ENCODE data around the gene UGT1A10.

UGT1A10 gene

GRCh38 chr2:233689501-233689900, 53.3 kb downstream of the UGT1A10 start:
- no peak overlapping the region for H3K4me3 ChIP-seq (replicated peaks; ENCODE audit: low read depth, low read length)
- DNase-seq (ENCODE audit: extremely low read depth, insufficient read length) = no peak
- no peak for TF ChIP-seq CTCF (IDR thresholded peaks at IDR 0.05; ENCODE audit: insufficient read depth, low read length, poor library complexity, severe bottlenecking)
- no peaks in the 10 kb centered on the region for H3K36me3 ChIP-seq (ENCODE audit: control insufficient read depth, insufficient read depth, low read length)
- no peaks in the 10 kb centered on the region for H3K27me3 ChIP-seq (replicated peaks; ENCODE audit: control insufficient read depth, insufficient read depth, low read length)

- no peak overlapping the region for H3K4me3 ChIP-seq (replicated peaks; ENCODE audit: low read depth, low read length)
- TF ChIP-seq CTCF (IDR thresholded peaks at IDR 0.05; ENCODE audit: insufficient read depth, low read length, poor library complexity, severe bottlenecking) = no peak
These were observed 54.2 kb downstream of the UGT1A10 start for GRCh38 chr2:233690444-233690843.

GRCh38 chr2:233691443-233692433, 55.5 kb downstream of the UGT1A10 start:
- no peak overlapping the region for H3K4me3 ChIP-seq (replicated peaks; ENCODE audit: low read depth, low read length)
- DNase-seq (ENCODE audit: extremely low read depth, insufficient read length) = no peak
- no peaks in the 10 kb centered on the region for H3K36me3 ChIP-seq (ENCODE audit: control insufficient read depth, insufficient read depth, low read length)
- no peaks in the 10 kb centered on the region for H3K27me3 ChIP-seq (replicated peaks; ENCODE audit: control insufficient read depth, insufficient read depth, low read length)
- TF ChIP-seq CTCF (IDR thresholded peaks at IDR 0.05; ENCODE audit: insufficient read depth, low read length, poor library complexity, severe bottlenecking) = no peak

More at GRCh38 chr2:233690444-233690843, 54.2 kb downstream of the UGT1A10 start:
- Histone ChIP-seq H3K36me3 (ENCODE audit: control insufficient read depth, insufficient read depth, low read length) (no peaks in the 10 kb centered on the region), H3K27me3 (replicated peaks; ENCODE audit: control insufficient read depth, insufficient read depth, low read length) (no peaks in the 10 kb centered on the region)
- no peak for DNase-seq (ENCODE audit: extremely low read depth, insufficient read length)

- TF ChIP-seq CTCF (IDR thresholded peaks at IDR 0.05; ENCODE audit: insufficient read depth, low read length, poor library complexity, severe bottlenecking) = no peak
- H3K27me3 ChIP-seq (replicated peaks; ENCODE audit: control insufficient read depth, insufficient read depth, low read length) = no peaks in the 10 kb centered on the region
- H3K4me3 ChIP-seq (replicated peaks; ENCODE audit: low read depth, low read length) = no peak within 1 kb of the TSS
- no peak for DNase-seq (ENCODE audit: extremely low read depth, insufficient read length)
- no peaks in the 10 kb centered on the region for H3K36me3 ChIP-seq (ENCODE audit: control insufficient read depth, insufficient read depth, low read length)
These were observed 56.4 kb downstream of the UGT1A10 start, which contains the start of gene UGT1A6 for GRCh38 chr2:233692648-233693047. TSS of gene UGT1A6 (plus strand) at chr2:233692890. CDS start at chr2:233693005, 115 bp downstream.

- no peak overlapping the region for H3K4me3 ChIP-seq (replicated peaks; ENCODE audit: low read depth, low read length)
- H3K36me3 ChIP-seq (ENCODE audit: control insufficient read depth, insufficient read depth, low read length) = no peaks in the 10 kb centered on the region
- TF ChIP-seq CTCF (IDR thresholded peaks at IDR 0.05; ENCODE audit: insufficient read depth, low read length, poor library complexity, severe bottlenecking) = no peak
- no peaks in the 10 kb centered on the region for H3K27me3 ChIP-seq (replicated peaks; ENCODE audit: control insufficient read depth, insufficient read depth, low read length)
- no peak for DNase-seq (ENCODE audit: extremely low read depth, insufficient read length)
These were observed 57.7 kb downstream of the UGT1A10 start for GRCh38 chr2:233693963-233694362.

Data from GM06990 (cell line).